ENCODE results near the gene ERN2.
"Not testable (repeated sequence)": the region's sequence is repeated elsewhere in the genome, so short reads cannot be mapped to it uniquely, and the experiment has no call there.

ERN2 gene

GRCh38 chr16:23739516-23739915 is 26.5 kb upstream of the ERN2 start:
- Histone ChIP-seq H3K9me3 (ENCODE audit: insufficient read depth, low read depth, low read length) (no peaks in the 10 kb centered on the region; the same call in 1 of the 2 replicates), H3K27me3 (ENCODE audit: insufficient read depth, low read length) (peaks cover 3% of the 10 kb centered on the region; the same call in 1 of the 2 replicates), H3K4me3 (ENCODE audit: low read length) (no peak overlapping the region), H3K9ac (ENCODE audit: low read depth, low read length) (no peak overlapping the region), H3K36me3 (ENCODE audit: insufficient read depth, low read depth, low read length) (no peaks in the 10 kb centered on the region), H3K4me1 (ENCODE audit: insufficient read depth, low read length) (no peaks in the 10 kb centered on the region), H3K27ac (ENCODE audit: low read length) (no peak overlapping the region)

GRCh38 chr16:23737423-23738028 is 24.5 kb upstream of the ERN2 start:
- H3K9ac ChIP-seq (ENCODE audit: low read depth, low read length); H3K4me1 ChIP-seq (ENCODE audit: insufficient read depth, low read length); H3K36me3 ChIP-seq (ENCODE audit: insufficient read depth, low read depth, low read length); H3K27me3 ChIP-seq (ENCODE audit: insufficient read depth, low read length); H3K4me3 ChIP-seq (ENCODE audit: low read length); H3K9me3 ChIP-seq (ENCODE audit: insufficient read depth, low read depth, low read length); H3K27ac ChIP-seq (ENCODE audit: low read length): not testable (repeated sequence)

GRCh38 chr16:23734176-23734893 is 21.3 kb upstream of the ERN2 start:
- Histone ChIP-seq H3K9me3 (ENCODE audit: insufficient read depth, low read depth, low read length) (no peaks in the 10 kb centered on the region), H3K27me3 (ENCODE audit: insufficient read depth, low read length) (no peaks in the 10 kb centered on the region), H3K36me3 (ENCODE audit: insufficient read depth, low read depth, low read length) (no peaks in the 10 kb centered on the region), H3K4me1 (ENCODE audit: insufficient read depth, low read length) (peaks cover 3% of the 10 kb centered on the region; the same call in 1 of the 2 replicates), H3K4me3 (ENCODE audit: low read length) (no peak overlapping the region), H3K27ac (ENCODE audit: low read length) (no peak overlapping the region), H3K9ac (ENCODE audit: low read depth, low read length) (no peak overlapping the region)

GRCh38 chr16:23729503-23730424 is 16.7 kb upstream of the ERN2 start:
- H3K27ac ChIP-seq (ENCODE audit: low read length) = no peak overlapping the region
- no peaks in the 10 kb centered on the region for H3K36me3 ChIP-seq (ENCODE audit: insufficient read depth, low read depth, low read length)
- H3K4me3 ChIP-seq (ENCODE audit: low read length) = no peak overlapping the region
- no peaks in the 10 kb centered on the region for H3K27me3 ChIP-seq (ENCODE audit: insufficient read depth, low read length)
- no peaks in the 10 kb centered on the region for H3K9me3 ChIP-seq (ENCODE audit: insufficient read depth, low read depth, low read length)
- no peak overlapping the region; the same call in 1 of the 2 replicates for H3K9ac ChIP-seq (ENCODE audit: low read depth, low read length)
- peaks cover 3% of the 10 kb centered on the region; the same call in 1 of the 2 replicates for H3K4me1 ChIP-seq (ENCODE audit: insufficient read depth, low read length)

- Histone ChIP-seq H3K4me1 (ENCODE audit: insufficient read depth, low read length) (peaks cover 3% of the 10 kb centered on the region; the same call in 1 of the 2 replicates), H3K4me3 (ENCODE audit: low read length) (no peak overlapping the region), H3K36me3 (ENCODE audit: insufficient read depth, low read depth, low read length) (no peaks in the 10 kb centered on the region), H3K27ac (ENCODE audit: low read length) (no peak overlapping the region), H3K9me3 (ENCODE audit: insufficient read depth, low read depth, low read length) (no peaks in the 10 kb centered on the region), H3K27me3 (ENCODE audit: insufficient read depth, low read length) (no peaks in the 10 kb centered on the region), H3K9ac (ENCODE audit: low read depth, low read length) (no peak overlapping the region)
Measured at GRCh38 chr16:23728112-23728477, 15.1 kb upstream of the ERN2 start.

- no peaks in the 10 kb centered on the region for H3K36me3 ChIP-seq (ENCODE audit: insufficient read depth, low read depth, low read length)
- H3K9ac ChIP-seq (ENCODE audit: low read depth, low read length) = no peak overlapping the region
- H3K4me1 ChIP-seq (ENCODE audit: insufficient read depth, low read length) = peaks cover 3% of the 10 kb centered on the region; the same call in 1 of the 2 replicates
- H3K27me3 ChIP-seq (ENCODE audit: insufficient read depth, low read length) = no peaks in the 10 kb centered on the region
- H3K27ac ChIP-seq (ENCODE audit: low read length) = no peak overlapping the region
- no peak overlapping the region for H3K4me3 ChIP-seq (ENCODE audit: low read length)
- H3K9me3 ChIP-seq (ENCODE audit: insufficient read depth, low read depth, low read length) = no peaks in the 10 kb centered on the region; the same call in 1 of the 2 replicates
Measured at GRCh38 chr16:23726710-23727109, 13.7 kb upstream of the ERN2 start.

- no peak overlapping the region for H3K27ac ChIP-seq (ENCODE audit: low read length)
Measured at GRCh38 chr16:23724785-23725131, 11.7 kb upstream of the ERN2 start.

GRCh38 chr16:23724096-23724784 is 11.2 kb upstream of the ERN2 start:
- H3K9ac ChIP-seq (ENCODE audit: low read depth, low read length) = no peak overlapping the region
- H3K27ac ChIP-seq (ENCODE audit: low read length) = no peak overlapping the region
- H3K27me3 ChIP-seq (ENCODE audit: insufficient read depth, low read length) = no peaks in the 10 kb centered on the region
- H3K4me1 ChIP-seq (ENCODE audit: insufficient read depth, low read length) = no peaks in the 10 kb centered on the region
- H3K9me3 ChIP-seq (ENCODE audit: insufficient read depth, low read depth, low read length) = no peaks in the 10 kb centered on the region; the same call in 1 of the 2 replicates
- H3K36me3 ChIP-seq (ENCODE audit: insufficient read depth, low read depth, low read length) = no peaks in the 10 kb centered on the region
- no peak overlapping the region for H3K4me3 ChIP-seq (ENCODE audit: low read length)

More at GRCh38 chr16:23724785-23725131, 11.7 kb upstream of the ERN2 start:
- H3K9me3 ChIP-seq (ENCODE audit: insufficient read depth, low read depth, low read length) = no peaks in the 10 kb centered on the region; the same call in 1 of the 2 replicates
- H3K27me3 ChIP-seq (ENCODE audit: insufficient read depth, low read length) = no peaks in the 10 kb centered on the region
- no peaks in the 10 kb centered on the region for H3K36me3 ChIP-seq (ENCODE audit: insufficient read depth, low read depth, low read length)
- H3K9ac ChIP-seq (ENCODE audit: low read depth, low read length) = no peak overlapping the region
- H3K4me1 ChIP-seq (ENCODE audit: insufficient read depth, low read length) = peaks cover 3% of the 10 kb centered on the region; the same call in 1 of the 2 replicates
- H3K4me3 ChIP-seq (ENCODE audit: low read length) = no peak overlapping the region

- H3K9me3 ChIP-seq (ENCODE audit: insufficient read depth, low read depth, low read length); H3K27me3 ChIP-seq (ENCODE audit: insufficient read depth, low read length); H3K4me1 ChIP-seq (ENCODE audit: insufficient read depth, low read length); H3K9ac ChIP-seq (ENCODE audit: low read depth, low read length); H3K36me3 ChIP-seq (ENCODE audit: insufficient read depth, low read depth, low read length); H3K4me3 ChIP-seq (ENCODE audit: low read length); H3K27ac ChIP-seq (ENCODE audit: low read length): not testable (repeated sequence)
Measured at GRCh38 chr16:23722613-23723240, 9.7 kb upstream of the ERN2 start.

- no peak overlapping the region for H3K27ac ChIP-seq (ENCODE audit: low read length)
- no peak overlapping the region for H3K9ac ChIP-seq (ENCODE audit: low read depth, low read length)
- no peaks in the 10 kb centered on the region for H3K36me3 ChIP-seq (ENCODE audit: insufficient read depth, low read depth, low read length)
- no peaks in the 10 kb centered on the region for H3K9me3 ChIP-seq (ENCODE audit: insufficient read depth, low read depth, low read length)
- H3K27me3 ChIP-seq (ENCODE audit: insufficient read depth, low read length) = peaks cover 33% of the 10 kb centered on the region
- H3K4me1 ChIP-seq (ENCODE audit: insufficient read depth, low read length) = no peaks in the 10 kb centered on the region
- H3K4me3 ChIP-seq (ENCODE audit: low read length) = no peak overlapping the region
Measured at GRCh38 chr16:23716484-23716883, 3.5 kb upstream of the ERN2 start.

- Histone ChIP-seq H3K36me3 (ENCODE audit: insufficient read depth, low read depth, low read length) (no peaks in the 10 kb centered on the region), H3K4me3 (ENCODE audit: low read length) (no peak overlapping the region), H3K27ac (ENCODE audit: low read length) (no peak overlapping the region), H3K27me3 (ENCODE audit: insufficient read depth, low read length) (peaks cover 39% of the 10 kb centered on the region), H3K9me3 (ENCODE audit: insufficient read depth, low read depth, low read length) (peaks cover 9% of the 10 kb centered on the region), H3K4me1 (ENCODE audit: insufficient read depth, low read length) (no peaks in the 10 kb centered on the region), H3K9ac (ENCODE audit: low read depth, low read length) (no peak overlapping the region)
Measured at GRCh38 chr16:23711785-23712184, 1.2 kb downstream of the ERN2 start.

All from iPS-20b (cell line).